ENCODE measurements around the gene MYF6.

MYF6 gene

GRCh38 chr12:80720516-80720915, 13.1 kb downstream of the MYF6 start:
- TF ChIP-seq, protein P1, sequence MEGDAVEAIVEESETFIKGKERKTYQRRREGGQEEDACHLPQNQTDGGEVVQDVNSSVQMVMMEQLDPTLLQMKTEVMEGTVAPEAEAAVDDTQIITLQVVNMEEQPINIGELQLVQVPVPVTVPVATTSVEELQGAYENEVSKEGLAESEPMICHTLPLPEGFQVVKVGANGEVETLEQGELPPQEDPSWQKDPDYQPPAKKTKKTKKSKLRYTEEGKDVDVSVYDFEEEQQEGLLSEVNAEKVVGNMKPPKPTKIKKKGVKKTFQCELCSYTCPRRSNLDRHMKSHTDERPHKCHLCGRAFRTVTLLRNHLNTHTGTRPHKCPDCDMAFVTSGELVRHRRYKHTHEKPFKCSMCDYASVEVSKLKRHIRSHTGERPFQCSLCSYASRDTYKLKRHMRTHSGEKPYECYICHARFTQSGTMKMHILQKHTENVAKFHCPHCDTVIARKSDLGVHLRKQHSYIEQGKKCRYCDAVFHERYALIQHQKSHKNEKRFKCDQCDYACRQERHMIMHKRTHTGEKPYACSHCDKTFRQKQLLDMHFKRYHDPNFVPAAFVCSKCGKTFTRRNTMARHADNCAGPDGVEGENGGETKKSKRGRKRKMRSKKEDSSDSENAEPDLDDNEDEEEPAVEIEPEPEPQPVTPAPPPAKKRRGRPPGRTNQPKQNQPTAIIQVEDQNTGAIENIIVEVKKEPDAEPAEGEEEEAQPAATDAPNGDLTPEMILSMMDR (IDR thresholded peaks at IDR 0.05; ENCODE audit: low read depth, low read length) = no peak

GRCh38 chr12:80721326-80721725, 13.9 kb downstream of the MYF6 start:
- no peak for DNase-seq (ENCODE audit: extremely low read depth, low read depth)
- TF ChIP-seq, protein P1 (IDR thresholded peaks at IDR 0.05; ENCODE audit: low read depth, low read length) = no peak

More at GRCh38 chr12:80720516-80720915, 13.1 kb downstream of the MYF6 start:
- DNase-seq (ENCODE audit: extremely low read depth, low read depth) = no peak

GRCh38 chr12:80745851-80746505, 38.5 kb downstream of the MYF6 start:
- DNase-seq (ENCODE audit: extremely low read depth, low read depth) = no peak
- TF ChIP-seq, protein P1 (IDR thresholded peaks at IDR 0.05; ENCODE audit: low read depth, low read length) = no peak

DNA sequence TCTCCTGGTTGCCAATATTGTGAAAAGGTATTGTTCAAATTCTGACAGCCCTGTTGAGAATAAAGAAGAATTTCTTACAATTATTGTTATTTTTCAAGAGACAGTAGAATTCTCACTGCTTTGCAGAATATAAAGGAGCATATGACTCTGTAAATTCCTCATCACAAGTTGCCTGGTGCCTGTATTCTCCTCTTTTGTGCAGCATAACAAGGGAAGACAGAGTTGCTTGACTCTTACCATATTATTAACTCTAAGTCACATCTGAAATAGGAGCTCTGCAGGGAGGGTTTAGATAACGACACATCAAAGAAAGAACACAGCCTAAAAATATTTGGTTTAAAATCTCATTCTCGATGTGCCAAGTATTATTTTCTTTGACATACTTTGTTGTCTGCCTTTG, 40.4 kb downstream of the MYF6 start:
- TF ChIP-seq, protein P1 (IDR thresholded peaks at IDR 0.05; ENCODE audit: low read depth, low read length) = no peak
- no peak for DNase-seq (ENCODE audit: extremely low read depth, low read depth)

DNA sequence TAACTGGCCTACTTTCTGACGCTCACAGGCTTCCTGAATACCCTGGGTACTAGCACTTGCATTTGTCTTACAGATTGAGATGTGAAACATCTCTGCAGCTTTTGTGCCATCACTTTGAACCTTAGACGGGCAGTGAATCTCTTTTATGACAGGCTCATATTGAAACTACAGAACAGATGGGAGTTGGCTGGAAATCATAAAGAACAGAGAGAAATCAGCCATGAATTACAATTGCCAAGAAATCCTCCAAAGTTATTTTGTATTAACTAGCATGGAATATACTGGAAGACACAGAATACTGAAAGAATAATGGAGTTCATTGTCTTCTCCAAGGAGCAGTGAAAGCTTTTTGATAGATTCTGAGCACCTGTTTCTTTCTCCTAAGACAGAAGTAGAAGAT, 42.0 kb downstream of the MYF6 start:
- DNase-seq (ENCODE audit: extremely low read depth, low read depth) = no peak
- TF ChIP-seq, protein P1 (IDR thresholded peaks at IDR 0.05; ENCODE audit: low read depth, low read length) = no peak

DNA sequence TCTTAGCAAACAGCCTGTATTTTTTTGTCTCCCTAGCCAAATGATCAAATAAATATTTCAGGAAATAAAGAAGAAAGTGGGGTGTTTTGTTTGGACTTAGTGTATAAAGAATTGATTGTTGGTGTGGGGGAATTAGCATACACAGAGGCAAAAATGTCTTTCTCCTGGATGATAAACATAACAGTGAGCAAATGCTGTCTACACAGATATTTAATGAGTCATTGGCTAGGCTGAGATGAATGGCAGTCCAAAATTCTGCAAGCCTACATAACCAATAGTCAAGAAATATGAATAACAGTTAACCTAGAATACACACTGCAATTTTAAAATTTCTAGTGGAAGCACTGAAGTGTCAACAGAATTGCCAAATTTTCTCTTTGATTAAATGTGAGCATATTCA, 45.0 kb downstream of the MYF6 start:
- TF ChIP-seq, protein P1 (IDR thresholded peaks at IDR 0.05; ENCODE audit: low read depth, low read length) = no peak
- no peak for DNase-seq (ENCODE audit: extremely low read depth, low read depth)

DNA sequence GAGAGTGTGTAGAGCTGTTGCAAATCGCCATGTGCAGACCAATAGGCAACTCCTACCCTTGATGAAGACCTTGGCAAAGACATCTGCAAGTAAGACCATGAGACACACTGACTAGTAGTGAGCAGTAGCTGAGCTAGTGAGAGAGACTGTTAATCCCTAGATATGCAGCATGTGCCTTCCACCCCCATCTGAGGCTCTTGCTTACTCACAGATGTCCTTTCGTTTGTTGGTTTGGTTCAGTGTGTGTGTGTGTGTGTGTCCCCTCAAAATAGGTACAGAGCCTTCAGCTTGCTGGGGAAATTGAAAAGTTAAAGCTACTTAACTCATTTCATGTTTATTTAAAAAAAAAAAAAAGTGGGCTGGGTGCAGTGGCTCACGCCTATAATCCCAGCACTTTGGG, 46.8 kb downstream of the MYF6 start:
- DNase-seq (ENCODE audit: extremely low read depth, low read depth) = no peak
- TF ChIP-seq, protein P1 (IDR thresholded peaks at IDR 0.05; ENCODE audit: low read depth, low read length) = no peak

Measured in AG09319 (cell line).